Spleen (tissue), 7 donors: ENCODE data around the gene LRRC8E.

ENCODE experiments used
- POLR2A ChIP-seq, 3 donors: fragments of 450-650 bp; IDR thresholded peaks; one replicate each; pipeline ENCODE4 v1.5.1; 2017; ENCODE audit warnings: antibody characterized with exemption in 3 of 3, mild to moderate bottlenecking in 1 of 3
- POLR2AphosphoS5 ChIP-seq, 3 donors: sonication (generic); formaldehyde crosslinking; IDR thresholded peaks; one replicate each; pipeline ENCODE4 v1.5.1; 2017; ENCODE audit warnings: antibody characterized with exemption in 3 of 3
- TF ChIP-seq, protein P1 (sequence below), 11 experiments: fragments of 200-600 bp in 7 of 11; fragments of 450-650 bp in 4 of 11; sonication (generic) in 4 of 11; IDR thresholded peaks in 8 of 11; conservative IDR thresholded peaks in 3 of 11; 1 replicate in 7 of 11; 2 replicates in 4 of 11; pipeline versions ENCODE4 v1.4.0 to v1.8.0; 2016 to 2021; ENCODE audit warnings: antibody characterized with exemption in 11 of 11, inconsistent platforms in 4 of 11, mild to moderate bottlenecking in 1 of 11
- donor health status: DM: no; HTN: no; CAD: no; lungs with moderate emphysema.
- donor health status: DM: no; HTN: no; CAD: no.
- donor health status: DM: no; HTN: no; CAD: no.

- TF ChIP-seq, protein P1, sequence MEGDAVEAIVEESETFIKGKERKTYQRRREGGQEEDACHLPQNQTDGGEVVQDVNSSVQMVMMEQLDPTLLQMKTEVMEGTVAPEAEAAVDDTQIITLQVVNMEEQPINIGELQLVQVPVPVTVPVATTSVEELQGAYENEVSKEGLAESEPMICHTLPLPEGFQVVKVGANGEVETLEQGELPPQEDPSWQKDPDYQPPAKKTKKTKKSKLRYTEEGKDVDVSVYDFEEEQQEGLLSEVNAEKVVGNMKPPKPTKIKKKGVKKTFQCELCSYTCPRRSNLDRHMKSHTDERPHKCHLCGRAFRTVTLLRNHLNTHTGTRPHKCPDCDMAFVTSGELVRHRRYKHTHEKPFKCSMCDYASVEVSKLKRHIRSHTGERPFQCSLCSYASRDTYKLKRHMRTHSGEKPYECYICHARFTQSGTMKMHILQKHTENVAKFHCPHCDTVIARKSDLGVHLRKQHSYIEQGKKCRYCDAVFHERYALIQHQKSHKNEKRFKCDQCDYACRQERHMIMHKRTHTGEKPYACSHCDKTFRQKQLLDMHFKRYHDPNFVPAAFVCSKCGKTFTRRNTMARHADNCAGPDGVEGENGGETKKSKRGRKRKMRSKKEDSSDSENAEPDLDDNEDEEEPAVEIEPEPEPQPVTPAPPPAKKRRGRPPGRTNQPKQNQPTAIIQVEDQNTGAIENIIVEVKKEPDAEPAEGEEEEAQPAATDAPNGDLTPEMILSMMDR (IDR thresholded peaks at IDR 0.05 in 8 of 11, conservative IDR thresholded peaks at IDR 0.05 in 3 of 11) = no peak
- TF ChIP-seq POLR2A (IDR thresholded peaks at IDR 0.05) (no peak), POLR2AphosphoS5 (IDR thresholded peaks at IDR 0.05) (no peak)
Observed at GRCh38 chr19:7868326-7868670, 20.0 kb upstream of the LRRC8E start.
